ENCODE data around the gene CAP2.

The CAP2 gene

GRCh38 chr6:17392978-17393891 is at the start of gene CAP2:
Gene CAP2 (plus strand): TSS chr6:17393595. CDS start chr6:17421556, 27,961 bp downstream.
- DNase-seq, result no peak

- no peak for DNase-seq
Observed at GRCh38 chr6:17347012-17347411, 46.4 kb upstream of the CAP2 start.

GRCh38 chr6:17349427-17349826 is 44.0 kb upstream of the CAP2 start:
- no peak for DNase-seq

- DNase-seq, result no peak
Observed at GRCh38 chr6:17352302-17352701, 41.1 kb upstream of the CAP2 start.

GRCh38 chr6:17353440-17354175 is 39.8 kb upstream of the CAP2 start:
- no peak for DNase-seq

- no peak for DNase-seq
Observed at GRCh38 chr6:17354700-17355403, 38.5 kb upstream of the CAP2 start.

- no peak for DNase-seq
Observed at GRCh38 chr6:17355404-17355774, 38.0 kb upstream of the CAP2 start.

- no peak for DNase-seq
Observed at GRCh38 chr6:17358515-17358914, 34.9 kb upstream of the CAP2 start.

- DNase-seq, result no peak
Observed at GRCh38 chr6:17360564-17360963, 32.8 kb upstream of the CAP2 start.

GRCh38 chr6:17361013-17361412 is 32.4 kb upstream of the CAP2 start:
- DNase-seq, result no peak

- DNase-seq, result no peak
Observed at GRCh38 chr6:17365961-17366360, 27.4 kb upstream of the CAP2 start.

- no peak for DNase-seq
Observed at GRCh38 chr6:17367868-17368267, 25.5 kb upstream of the CAP2 start.

- no peak for DNase-seq
Observed at GRCh38 chr6:17381424-17382147, 11.8 kb upstream of the CAP2 start.

- DNase-seq, result no peak
Observed at GRCh38 chr6:17385660-17386059, 7.7 kb upstream of the CAP2 start.

GRCh38 chr6:17388365-17388764 is 5.0 kb upstream of the CAP2 start:
- DNase-seq, result no peak

GRCh38 chr6:17389274-17389847 is 4.0 kb upstream of the CAP2 start:
- DNase-seq, result no peak

GRCh38 chr6:17390276-17390675 is 3.1 kb upstream of the CAP2 start:
- no peak for DNase-seq

- no peak for DNase-seq
Observed at GRCh38 chr6:17391976-17392375, 1.4 kb upstream of the CAP2 start.

GRCh38 chr6:17393892-17394631 is 667 bp downstream of the CAP2 start:
- DNase-seq, result no peak

GRCh38 chr6:17395112-17395511 is 1.7 kb downstream of the CAP2 start:
- no peak for DNase-seq

- DNase-seq, result no peak
Observed at GRCh38 chr6:17396256-17396655, 2.9 kb downstream of the CAP2 start.

- DNase-seq, result no peak
Observed at GRCh38 chr6:17397764-17398194, 4.4 kb downstream of the CAP2 start.
